HG03196 (cell line): ENCODE data around the gene SMIM44.

Experiments
- ATAC-seq: cut with Tn5 transposase; IDR thresholded peaks from one replicate; pipeline ENCODE4 v1.9.1; 2021; ENCODE audit not compliant: unreplicated experiment

SMIM44 gene

GRCh38 chr19:3441986-3442329 lies 41.3 kb downstream of the SMIM44 start:
- ATAC-seq: no peak

DNA sequence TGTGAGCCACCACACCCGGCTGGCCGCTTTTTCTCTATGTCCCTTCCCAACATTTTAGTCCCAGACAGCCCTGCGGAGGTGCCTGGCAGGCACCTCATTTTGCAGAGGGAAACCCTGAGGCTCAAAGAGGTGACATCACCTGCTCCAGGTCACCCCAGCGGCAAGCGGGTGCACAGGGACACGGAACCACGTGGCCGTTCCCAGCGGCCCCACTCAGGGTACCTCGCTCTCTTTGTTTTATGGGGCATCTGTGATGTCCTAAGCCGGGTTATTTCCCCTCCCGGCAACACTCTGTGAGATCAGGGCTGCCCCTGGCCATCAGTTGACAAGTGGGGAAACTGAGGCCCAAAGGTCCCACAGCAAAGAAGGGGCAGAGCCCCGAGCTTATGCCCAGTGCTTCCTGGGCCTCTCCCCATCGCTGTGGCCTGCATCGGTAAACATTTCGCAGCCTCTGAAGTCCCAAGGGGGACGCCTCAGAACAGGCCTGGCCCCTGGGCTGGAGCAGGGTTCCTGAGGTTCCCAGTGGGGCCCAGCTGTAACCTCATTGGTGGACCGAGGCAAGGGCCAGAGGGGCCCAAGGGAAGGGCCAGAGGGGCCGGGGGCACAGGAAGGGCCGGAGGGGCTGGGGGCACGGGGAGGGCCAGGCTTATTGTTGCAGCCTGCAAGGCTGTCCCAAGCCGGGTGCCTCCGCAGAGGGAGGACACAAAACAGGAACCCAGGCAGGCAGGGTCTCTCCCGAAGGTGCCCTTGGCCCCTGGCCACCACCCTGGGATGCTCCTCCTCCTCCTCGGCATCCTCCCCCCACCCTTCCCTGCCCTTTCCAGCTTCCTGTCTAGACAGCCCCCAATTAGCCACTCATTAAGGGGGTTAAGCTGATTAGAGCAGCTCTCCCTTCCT lies 41.9 kb downstream of the SMIM44 start:
- ATAC-seq: no peak

- no peak for ATAC-seq
Measured at GRCh38 chr19:3440082-3440481, 43.2 kb downstream of the SMIM44 start.

DNA sequence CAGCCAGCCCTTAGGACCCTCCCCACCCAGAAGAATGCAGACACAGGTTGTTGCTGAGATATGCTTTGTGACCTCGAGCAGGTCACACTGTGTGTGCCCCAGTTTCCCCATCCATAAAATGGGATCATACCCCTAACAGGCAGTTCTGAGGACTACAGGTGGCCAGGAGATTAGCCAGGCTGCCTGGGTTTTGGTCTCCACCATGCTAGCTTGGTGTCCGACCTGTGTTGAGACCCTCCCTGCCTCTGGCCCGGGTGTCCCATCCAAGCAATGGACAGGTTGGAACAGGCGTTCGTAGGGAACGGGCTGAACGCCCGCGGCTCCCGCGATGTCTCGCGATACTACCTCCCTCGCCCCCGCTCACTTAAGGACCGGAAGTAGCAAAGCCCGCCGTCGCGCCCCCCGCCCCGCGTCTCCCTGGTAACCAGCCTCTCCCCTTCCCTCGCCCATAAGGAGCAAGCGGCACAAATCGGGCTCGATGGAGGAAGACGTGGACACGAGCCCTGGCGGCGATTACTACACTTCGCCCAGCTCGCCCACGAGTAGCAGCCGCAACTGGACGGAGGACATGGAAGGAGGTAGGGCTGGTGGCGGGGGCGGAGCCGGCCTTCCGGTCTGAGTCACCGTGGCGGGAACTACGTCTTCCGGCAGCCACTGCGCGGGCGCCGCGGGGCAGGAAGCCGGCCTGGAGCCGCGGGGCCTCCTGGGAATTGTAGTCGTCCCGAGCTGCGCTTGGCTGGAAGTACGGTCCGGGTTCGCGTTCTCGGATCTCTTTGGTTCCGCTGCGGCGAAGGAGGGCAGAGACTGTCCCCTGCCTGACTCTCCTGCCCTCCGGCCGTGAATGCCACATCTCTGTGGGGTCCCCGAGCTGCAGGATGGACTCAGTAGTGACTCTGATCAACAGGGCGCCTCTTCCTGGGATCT lies 48.3 kb downstream of the SMIM44 start:
- ATAC-seq: peak; percentile 87

- ATAC-seq: no peak
Measured at GRCh38 chr19:3433805-3434540, 49.3 kb downstream of the SMIM44 start.

- no peak for ATAC-seq
Measured at GRCh38 chr19:3433313-3433712, 49.9 kb downstream of the SMIM44 start.
